ENCODE results near the gene MED12L.

GRCh38 chr3:151283907-151284461, 198.5 kb downstream of the MED12L start:
- TF ChIP-seq CTCF (IDR thresholded peaks at IDR 0.05) (no peak), EP300 (IDR thresholded peaks at IDR 0.05) (no peak)
